ENCODE measurements around the gene TMEM59L. TPM values are rescaled to one million over a fixed set of nuclear protein-coding genes. Genes with fewer than 3 reads are reported as not detected.

TMEM59L gene
- total RNA-seq, 2 donors from 2014 or later: 3.2 to 6.5 TPM

- TF ChIP-seq CTCF (IDR thresholded peaks at IDR 0.05): no peak
- H3K27ac ChIP-seq: no peak overlapping the region
- ATAC-seq (ENCODE audit: insufficient number of reproducible peaks, low FRiP score, low read depth) (no peak), DNase-seq (ENCODE audit: low spot score) (no peak)
- peaks cover 8 to 19% of the 10 kb centered on the region in 2 donors for H3K4me1 ChIP-seq (ENCODE audit: control insufficient read depth in 1 of 2, low read depth in 2 of 2)
- no peaks in the 10 kb centered on the region for H3K36me3 ChIP-seq
- H3K27me3 ChIP-seq (replicated peaks; ENCODE audit: insufficient read depth): no peaks in the 10 kb centered on the region
- no peak overlapping the region for H3K4me3 ChIP-seq
- no peaks in the 10 kb centered on the region for H3K9me3 ChIP-seq
Measured at GRCh38 chr19:18634612-18635297, 22.1 kb downstream of the TMEM59L start.

GRCh38 chr19:18635831-18636182 is 23.1 kb downstream of the TMEM59L start:
- Histone ChIP-seq H3K36me3 (no peaks in the 10 kb centered on the region), H3K4me3 (no peak overlapping the region), H3K27ac (no peak overlapping the region), H3K27me3 (replicated peaks; ENCODE audit: insufficient read depth) (no peaks in the 10 kb centered on the region), H3K4me1 (ENCODE audit: control insufficient read depth in 1 of 2, low read depth in 2 of 2) (peaks cover 8 to 13% of the 10 kb centered on the region in 2 donors), H3K9me3 (no peaks in the 10 kb centered on the region)
- TF ChIP-seq CTCF (IDR thresholded peaks at IDR 0.05): no peak
- no peak for DNase-seq (ENCODE audit: low spot score)
- no peak for ATAC-seq (ENCODE audit: insufficient number of reproducible peaks, low FRiP score, low read depth)

- Histone ChIP-seq H3K36me3 (no peaks in the 10 kb centered on the region), H3K27ac (peak overlapping the region; percentile 53 to 81), H3K4me1 (ENCODE audit: control insufficient read depth in 1 of 2, low read depth in 2 of 2) (peaks cover 8 to 13% of the 10 kb centered on the region in 2 donors), H3K27me3 (replicated peaks; ENCODE audit: insufficient read depth) (no peaks in the 10 kb centered on the region), H3K4me3 (peak overlapping the region; percentile 95), H3K9me3 (no peaks in the 10 kb centered on the region)
- no peak for TF ChIP-seq CTCF (IDR thresholded peaks at IDR 0.05)
- DNase-seq (ENCODE audit: low spot score) (peak; percentile 95), ATAC-seq (ENCODE audit: insufficient number of reproducible peaks, low FRiP score, low read depth) (peak; percentile 91)
Measured at GRCh38 chr19:18636183-18636968, 23.7 kb downstream of the TMEM59L start.

- no peak for ATAC-seq (ENCODE audit: insufficient number of reproducible peaks, low FRiP score, low read depth)
- H3K27me3 ChIP-seq (replicated peaks; ENCODE audit: insufficient read depth): no peaks in the 10 kb centered on the region
- H3K4me3 ChIP-seq: peak within 1 kb of the TSS; percentile 95
Measured at GRCh38 chr19:18636969-18637629, 24.4 kb downstream of the TMEM59L start, which contains the start of gene KLHL26. Gene KLHL26 (plus strand): TSS chr19:18637028. CDS start chr19:18637055, 27 bp downstream.

More at GRCh38 chr19:18636969-18637629, 24.4 kb downstream of the TMEM59L start, which contains the start of gene KLHL26:
- no peak for TF ChIP-seq CTCF (IDR thresholded peaks at IDR 0.05)
- Histone ChIP-seq H3K9me3 (no peaks in the 10 kb centered on the region), H3K36me3 (no peaks in the 10 kb centered on the region), H3K4me1 (ENCODE audit: control insufficient read depth in 1 of 2, low read depth in 2 of 2) (peaks cover 8 to 13% of the 10 kb centered on the region in 2 donors), H3K27ac (peak within 1 kb of the TSS; percentile 81 to 90)
- DNase-seq (ENCODE audit: low spot score): no peak

All from thoracic aorta (tissue), 2 donors.